SK-N-SH (cell line): ENCODE data around the gene FYN.

ENCODE experiments used
- CTCF ChIP-seq: fragments of 200-600 bp; sonication (generic); IDR thresholded peaks from 2 replicates; pipeline ENCODE4 v1.6.1; 2017; ENCODE audit warnings: antibody characterized with exemption, mild to moderate bottlenecking, moderate library complexity
- EP300 ChIP-seq, 2 experiments: IDR thresholded peaks; 2 replicates each; pipeline versions ENCODE4 v1.4.0 to v1.6.1; 2012; ENCODE audit warnings: borderline replicate concordance in 1 of 2, low read depth in 1 of 2, low read length in 1 of 2
- FOXJ3 ChIP-seq: sonication (generic); formaldehyde crosslinking; IDR thresholded peaks from 2 replicates; pipeline ENCODE4 v1.5.1; 2020; ENCODE audit warnings: mild to moderate bottlenecking, missing genetic modification reagents
- GATA2 ChIP-seq: sonication (generic); formaldehyde crosslinking; IDR thresholded peaks from 2 replicates; pipeline ENCODE4 v1.5.0; 2020; ENCODE audit warnings: mild to moderate bottlenecking, missing genetic modification reagents
- MAX ChIP-seq: IDR thresholded peaks from 2 replicates; pipeline ENCODE4 v1.4.0; 2012; ENCODE audit warnings: low read depth
- RAD21 ChIP-seq: IDR thresholded peaks from 2 replicates; pipeline ENCODE4 v1.6.1; 2012; ENCODE audit warnings: mild to moderate bottlenecking, low read length
- RCOR1 ChIP-seq: fragments of 150-350 bp; IDR thresholded peaks from 2 replicates; pipeline ENCODE4 v1.6.1; 2017; ENCODE audit warnings: antibody characterized with exemption, low read length
- REST ChIP-seq: IDR thresholded peaks from 2 replicates; pipeline ENCODE4 v1.6.1; 2012; ENCODE audit warnings: mild to moderate bottlenecking, low read depth, low read length, moderate library complexity
- SIN3A ChIP-seq: IDR thresholded peaks from 2 replicates; pipeline ENCODE4 v1.6.1; 2012; ENCODE audit warnings: low read depth, mild to moderate bottlenecking, low read length, moderate library complexity, borderline replicate concordance
- SMC3 ChIP-seq: IDR thresholded peaks from 2 replicates; pipeline ENCODE4 v1.6.1; 2012; ENCODE audit warnings: low read depth, low read length, improper control_type of control experiment
- TAF1 ChIP-seq: IDR thresholded peaks from 2 replicates; pipeline ENCODE4 v1.6.1; 2012; ENCODE audit warnings: low read depth, mild to moderate bottlenecking, low read length, moderate library complexity, borderline replicate concordance
- USF2 ChIP-seq: fragments of 150-350 bp; IDR thresholded peaks from 2 replicates; pipeline ENCODE4 v1.6.1; 2017; ENCODE audit warnings: antibody characterized with exemption, low read length, low read depth, borderline replicate concordance
- YY1 ChIP-seq: IDR thresholded peaks from 2 replicates; pipeline ENCODE4 v1.4.0; 2012; ENCODE audit warnings: low read depth, mild to moderate bottlenecking
- ZBTB33 ChIP-seq: IDR thresholded peaks from 2 replicates; pipeline ENCODE4 v1.4.0; 2012; ENCODE audit warnings: low read depth, borderline replicate concordance

- TF ChIP-seq CTCF (no peak), MAX (no peak), USF2 (no peak), YY1 (no peak), RAD21 (no peak), REST (no peak), ZBTB33 (no peak), SIN3A (no peak), FOXJ3 (CRISPR knock-in tag) (no peak), EP300 (IDR thresholded peaks at IDR 0.05; ENCODE audit: borderline replicate concordance in 1 of 2, low read depth in 1 of 2, low read length in 1 of 2) (no peak), RCOR1 (no peak), TAF1 (no peak), SMC3 (no peak), GATA2 (CRISPR knock-in tag) (no peak)
Measured at GRCh38 chr6:111669326-111669725, 203.9 kb downstream of the FYN start.
